GM13976 (cell line): ENCODE data around the gene C1QA.

ENCODE experiments used
- DNase-seq: peaks from one replicate; pipeline ENCODE4 v3.0.0; 2012; ENCODE audit warnings: low spot score
- in situ Hi-C: fragments of 300-500 bp; cut with MboI; formaldehyde crosslinking; loops from one replicate; pipeline ENCODE4 v1.12.0; 2022; ENCODE audit warnings: low sequenced_read_pairs, mixed read lengths, inconsistent platforms; ENCODE audit not compliant: unreplicated experiment
- TF ChIP-seq, protein P1 (sequence below): IDR thresholded peaks from 2 replicates; pipeline ENCODE4 v1.5.1; 2012; ENCODE audit warnings: borderline replicate concordance, mild to moderate bottlenecking; ENCODE audit not compliant: insufficient read depth; ENCODE audit errors: extremely low read depth, missing control alignments, control extremely low read depth

C1QA gene

DNA sequence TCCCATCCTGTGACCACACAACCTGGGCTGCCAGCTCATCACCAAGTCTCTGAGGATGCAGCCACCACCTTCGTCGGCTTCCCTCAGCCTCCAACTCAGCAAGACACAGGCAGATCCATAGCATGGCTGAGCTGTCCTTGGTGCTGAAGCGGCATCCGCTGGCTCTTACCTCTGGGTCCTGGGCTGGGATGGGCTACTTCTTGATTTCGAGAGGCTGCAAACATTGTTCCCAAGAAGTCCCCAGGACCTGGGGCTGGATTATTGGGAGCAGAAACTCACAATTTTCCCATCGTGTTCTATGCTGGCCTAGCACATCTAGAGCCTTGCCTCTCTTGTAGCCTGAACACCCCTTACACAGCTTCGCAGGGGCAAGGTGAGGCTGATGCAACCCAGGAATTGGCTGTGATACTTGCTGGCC lies 24.9 kb upstream of the C1QA start:
- DNase-seq, result no peak
- TF ChIP-seq, protein P1, sequence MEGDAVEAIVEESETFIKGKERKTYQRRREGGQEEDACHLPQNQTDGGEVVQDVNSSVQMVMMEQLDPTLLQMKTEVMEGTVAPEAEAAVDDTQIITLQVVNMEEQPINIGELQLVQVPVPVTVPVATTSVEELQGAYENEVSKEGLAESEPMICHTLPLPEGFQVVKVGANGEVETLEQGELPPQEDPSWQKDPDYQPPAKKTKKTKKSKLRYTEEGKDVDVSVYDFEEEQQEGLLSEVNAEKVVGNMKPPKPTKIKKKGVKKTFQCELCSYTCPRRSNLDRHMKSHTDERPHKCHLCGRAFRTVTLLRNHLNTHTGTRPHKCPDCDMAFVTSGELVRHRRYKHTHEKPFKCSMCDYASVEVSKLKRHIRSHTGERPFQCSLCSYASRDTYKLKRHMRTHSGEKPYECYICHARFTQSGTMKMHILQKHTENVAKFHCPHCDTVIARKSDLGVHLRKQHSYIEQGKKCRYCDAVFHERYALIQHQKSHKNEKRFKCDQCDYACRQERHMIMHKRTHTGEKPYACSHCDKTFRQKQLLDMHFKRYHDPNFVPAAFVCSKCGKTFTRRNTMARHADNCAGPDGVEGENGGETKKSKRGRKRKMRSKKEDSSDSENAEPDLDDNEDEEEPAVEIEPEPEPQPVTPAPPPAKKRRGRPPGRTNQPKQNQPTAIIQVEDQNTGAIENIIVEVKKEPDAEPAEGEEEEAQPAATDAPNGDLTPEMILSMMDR, result no peak
- in situ Hi-C loops, result no loop called here

DNA sequence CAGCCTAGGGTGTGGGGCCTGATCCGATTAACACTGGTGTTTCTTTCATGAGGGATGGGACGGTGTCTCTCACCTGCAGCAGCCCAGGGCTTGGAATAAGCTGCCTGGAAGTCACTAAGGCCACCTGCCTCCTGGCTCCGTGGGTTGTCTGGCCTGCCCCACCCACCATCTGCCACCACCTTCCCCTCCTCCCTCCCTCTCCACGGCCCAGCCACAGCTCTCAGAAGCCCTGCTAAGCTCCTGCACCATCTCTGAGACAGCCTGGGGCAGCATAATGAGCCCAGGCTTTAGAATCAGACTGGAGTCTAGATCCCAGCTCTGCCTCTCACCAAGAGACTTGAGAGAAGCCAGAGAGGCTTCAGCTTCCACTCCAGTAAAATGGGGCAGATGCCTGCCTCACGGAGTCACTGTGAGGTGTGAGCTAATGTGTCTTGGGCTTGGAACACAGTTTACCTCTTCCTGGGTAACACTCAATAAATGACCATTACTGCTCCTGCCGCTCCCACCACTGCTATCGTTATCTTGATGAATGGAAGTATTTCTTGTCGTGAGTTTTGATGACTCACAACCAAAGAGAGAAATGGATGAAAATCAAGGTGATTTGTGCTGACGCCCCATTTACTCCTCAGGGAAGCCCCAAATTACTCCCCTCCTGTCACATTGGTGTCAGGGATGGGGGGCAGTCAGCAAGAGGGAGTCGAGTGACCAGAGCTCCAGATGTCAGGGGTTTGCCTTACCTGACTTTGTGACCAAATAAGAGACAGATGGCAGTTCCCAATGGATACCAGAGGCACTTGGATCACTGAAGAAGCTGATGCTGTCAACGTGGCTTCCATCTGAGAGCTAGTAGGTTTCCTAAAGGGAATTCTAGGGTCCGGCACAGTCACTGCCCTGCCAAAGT lies 23.5 kb upstream of the C1QA start:
- TF ChIP-seq, protein P1, result no peak
- in situ Hi-C loops, result no loop called here
- DNase-seq, result no peak

DNA sequence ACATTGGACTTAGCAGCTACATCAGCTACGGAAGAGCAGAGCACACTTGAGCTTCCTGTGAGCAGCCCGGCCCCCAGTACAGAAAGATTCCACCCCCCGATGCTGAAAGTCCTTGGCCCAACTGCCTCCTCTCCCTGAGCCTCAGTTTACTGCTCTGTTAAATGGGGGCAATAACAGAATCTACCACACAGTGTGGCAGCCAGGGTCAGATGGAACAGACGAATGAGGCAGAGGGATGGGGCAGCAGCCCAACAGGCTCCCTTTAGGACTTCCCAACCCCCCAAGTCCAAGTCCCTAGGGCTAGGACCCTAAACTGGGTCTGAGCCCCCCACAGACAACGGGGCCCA lies 22.9 kb upstream of the C1QA start:
- DNase-seq, result no peak
- TF ChIP-seq, protein P1, result no peak
- in situ Hi-C loops, result no loop called here

DNA sequence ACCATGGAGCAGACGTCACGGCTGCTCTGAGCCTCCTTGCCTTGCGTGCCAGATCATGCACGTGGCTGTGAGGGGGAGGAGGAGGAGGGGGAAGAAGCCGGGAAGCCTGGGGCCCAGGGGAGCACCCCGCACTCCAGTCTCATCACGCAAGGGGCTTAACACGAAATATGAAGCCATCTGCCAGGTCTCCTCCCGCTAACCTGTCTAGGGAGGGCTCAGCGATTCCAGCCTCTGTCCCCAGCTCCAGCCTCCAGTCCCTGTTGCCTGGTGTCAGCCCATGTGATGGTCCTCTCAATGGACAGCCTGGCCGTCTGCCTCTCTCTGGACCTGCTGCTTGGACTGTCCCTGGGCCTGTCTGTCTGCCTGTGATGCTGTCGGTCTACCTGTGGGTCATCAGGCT lies 22.5 kb upstream of the C1QA start:
- TF ChIP-seq, protein P1, result no peak
- DNase-seq, result no peak
- in situ Hi-C loops, result no loop called here

DNA sequence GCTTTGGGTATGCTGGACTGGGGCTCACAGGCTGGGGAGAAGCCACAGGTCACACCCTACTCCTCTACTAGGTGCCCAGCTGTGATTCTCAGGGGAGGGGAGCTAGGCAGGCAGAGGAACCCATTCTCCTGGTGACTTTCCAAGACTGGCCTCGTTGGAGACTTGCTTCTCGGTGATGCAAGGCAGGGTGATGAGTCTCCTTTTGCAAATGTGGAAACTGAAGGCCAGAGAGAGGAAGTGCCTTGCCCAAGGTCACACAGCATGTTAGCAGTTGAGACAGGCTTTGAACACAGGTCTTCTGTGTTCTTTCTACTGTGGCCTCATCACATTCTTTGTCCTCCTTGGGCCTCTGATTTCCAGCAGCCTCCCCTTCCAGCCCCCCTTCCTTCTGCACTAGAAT lies 20.5 kb upstream of the C1QA start:
- in situ Hi-C loops, result no loop called here
- no peak for DNase-seq
- TF ChIP-seq, protein P1, result no peak

DNA sequence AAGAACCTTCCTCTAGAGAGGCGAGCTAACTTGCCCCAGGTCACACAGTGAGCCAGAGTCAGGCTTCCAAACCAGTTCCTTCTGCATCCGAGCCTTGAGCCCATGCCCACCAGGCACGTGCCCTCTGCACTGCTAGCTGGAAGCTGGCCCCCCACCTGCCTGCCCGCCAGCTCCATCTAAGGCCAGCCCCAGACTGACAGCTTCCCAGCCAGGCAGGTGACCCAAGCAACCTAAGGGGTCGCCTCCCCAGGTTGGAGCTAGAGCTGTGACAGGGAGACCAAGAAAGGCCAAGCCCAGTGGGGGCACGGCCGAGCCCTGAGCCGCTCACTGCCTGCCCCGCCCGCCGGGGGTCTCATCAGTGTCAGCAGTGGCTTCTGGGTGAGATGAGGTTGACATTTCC lies 19.9 kb upstream of the C1QA start:
- TF ChIP-seq, protein P1, result no peak
- in situ Hi-C loops, result no loop called here
- no peak for DNase-seq
